Measurements from ENCODE around the gene CMTM1.

CMTM1 gene

GRCh38 chr16:66528294-66528693, 37.9 kb upstream of the CMTM1 start:
- no peak overlapping the region for H3K4me3 Mint-ChIP-seq
- no peaks in the 10 kb centered on the region for H3K27me3 Mint-ChIP-seq
- no peaks in the 10 kb centered on the region for H3K9me3 Mint-ChIP-seq
- H3K27ac Mint-ChIP-seq: no peak overlapping the region
- H3K36me3 Mint-ChIP-seq: no peaks in the 10 kb centered on the region
- H3K4me1 Mint-ChIP-seq: peaks cover 46% of the 10 kb centered on the region

DNA sequence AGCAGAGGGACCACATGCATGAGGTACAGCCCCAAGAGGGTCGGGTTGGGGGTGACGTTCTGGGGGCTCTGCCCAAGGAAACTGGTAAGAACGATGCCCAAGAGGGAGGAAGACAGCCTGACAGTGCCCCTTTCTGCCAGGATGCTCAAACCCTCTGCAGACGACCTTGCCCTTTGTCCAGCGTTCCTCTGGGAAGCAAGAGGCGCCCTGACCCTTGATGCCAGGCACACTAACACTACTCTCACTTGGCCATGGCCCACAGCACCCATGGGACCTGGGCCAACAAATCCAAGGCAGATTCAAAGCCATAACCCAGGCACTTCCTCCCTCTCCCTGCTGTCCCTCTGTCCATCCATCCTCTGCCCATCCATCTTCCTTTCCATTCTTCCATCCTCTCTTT, 36.8 kb upstream of the CMTM1 start:
- peaks cover 35% of the 10 kb centered on the region for H3K4me1 Mint-ChIP-seq
- H3K27ac Mint-ChIP-seq: no peak overlapping the region
- no peaks in the 10 kb centered on the region for H3K36me3 Mint-ChIP-seq

GRCh38 chr16:66534376-66534799, 31.9 kb upstream of the CMTM1 start:
- Mint-ChIP-seq H3K9me3 (no peaks in the 10 kb centered on the region), H3K4me1 (peaks cover 11% of the 10 kb centered on the region), H3K27me3 (no peaks in the 10 kb centered on the region), H3K4me3 (no peak overlapping the region), H3K27ac (no peak overlapping the region), H3K36me3 (peaks cover 6% of the 10 kb centered on the region)

More for the DNA sequence above, 36.8 kb upstream of the CMTM1 start:
- Mint-ChIP-seq H3K9me3 (no peaks in the 10 kb centered on the region), H3K27me3 (no peaks in the 10 kb centered on the region), H3K4me3 (no peak overlapping the region)

- no peak overlapping the region for H3K4me3 Mint-ChIP-seq
- peaks cover 6% of the 10 kb centered on the region for H3K36me3 Mint-ChIP-seq
These were observed 29.7 kb upstream of the CMTM1 start for GRCh38 chr16:66536525-66536924.

DNA sequence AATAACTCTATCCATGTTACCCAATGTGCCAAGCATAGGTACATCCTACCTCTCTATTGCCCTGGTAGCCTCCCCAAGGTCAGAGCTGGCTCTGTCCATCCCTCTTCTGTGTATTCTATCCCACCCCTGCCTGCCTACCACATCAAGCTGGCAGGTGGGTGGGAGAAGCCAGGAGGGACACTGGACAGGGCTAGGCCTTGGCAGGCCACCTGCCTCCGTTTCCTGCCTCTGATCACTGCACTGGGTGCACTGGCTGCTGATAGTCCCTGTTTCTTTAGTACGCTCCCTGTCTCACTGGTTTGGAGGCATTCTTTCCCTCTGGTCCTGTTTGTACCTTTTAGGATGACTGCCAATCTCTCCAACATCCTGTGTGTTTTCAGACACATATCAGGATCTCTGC, 29.0 kb upstream of the CMTM1 start:
- peaks cover 6% of the 10 kb centered on the region for H3K36me3 Mint-ChIP-seq

More at GRCh38 chr16:66536525-66536924, 29.7 kb upstream of the CMTM1 start:
- Mint-ChIP-seq H3K27ac (no peak overlapping the region), H3K4me1 (peaks cover 13% of the 10 kb centered on the region), H3K27me3 (no peaks in the 10 kb centered on the region), H3K9me3 (no peaks in the 10 kb centered on the region)

DNA sequence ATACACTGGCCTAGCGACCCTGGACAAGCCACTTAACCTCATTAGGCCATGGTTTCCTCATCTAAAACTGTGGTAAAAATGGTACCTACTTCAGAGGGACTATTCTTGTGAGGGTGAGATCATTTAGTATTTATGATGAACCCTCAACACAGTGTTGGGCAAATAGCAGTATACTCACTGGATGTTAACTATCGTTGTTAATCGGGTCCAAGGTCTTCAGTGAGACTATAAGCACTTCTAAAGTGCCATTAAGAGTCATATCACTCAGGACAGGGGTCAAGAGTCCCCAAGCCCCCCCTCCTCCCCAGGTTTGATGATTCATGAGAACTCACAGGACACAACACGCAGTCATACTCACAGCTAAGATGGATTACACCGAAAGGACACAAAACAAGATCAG, 27.3 kb upstream of the CMTM1 start:
- no peaks in the 10 kb centered on the region for H3K27me3 Mint-ChIP-seq
- peaks cover 13% of the 10 kb centered on the region for H3K4me1 Mint-ChIP-seq
- no peak overlapping the region for H3K4me3 Mint-ChIP-seq
- no peak overlapping the region for H3K27ac Mint-ChIP-seq
- H3K36me3 Mint-ChIP-seq: peaks cover 6% of the 10 kb centered on the region
- H3K9me3 Mint-ChIP-seq: no peaks in the 10 kb centered on the region

More for the DNA sequence above, 29.0 kb upstream of the CMTM1 start:
- H3K9me3 Mint-ChIP-seq: no peaks in the 10 kb centered on the region
- no peak overlapping the region for H3K27ac Mint-ChIP-seq
- H3K4me3 Mint-ChIP-seq: no peak overlapping the region
- no peaks in the 10 kb centered on the region for H3K27me3 Mint-ChIP-seq
- H3K4me1 Mint-ChIP-seq: peaks cover 13% of the 10 kb centered on the region

- Mint-ChIP-seq H3K36me3 (peaks cover 6% of the 10 kb centered on the region), H3K4me3 (no peak overlapping the region), H3K4me1 (peaks cover 13% of the 10 kb centered on the region), H3K27ac (no peak overlapping the region), H3K27me3 (no peaks in the 10 kb centered on the region), H3K9me3 (no peaks in the 10 kb centered on the region)
These were observed 26.4 kb upstream of the CMTM1 start for GRCh38 chr16:66539623-66540469.

DNA sequence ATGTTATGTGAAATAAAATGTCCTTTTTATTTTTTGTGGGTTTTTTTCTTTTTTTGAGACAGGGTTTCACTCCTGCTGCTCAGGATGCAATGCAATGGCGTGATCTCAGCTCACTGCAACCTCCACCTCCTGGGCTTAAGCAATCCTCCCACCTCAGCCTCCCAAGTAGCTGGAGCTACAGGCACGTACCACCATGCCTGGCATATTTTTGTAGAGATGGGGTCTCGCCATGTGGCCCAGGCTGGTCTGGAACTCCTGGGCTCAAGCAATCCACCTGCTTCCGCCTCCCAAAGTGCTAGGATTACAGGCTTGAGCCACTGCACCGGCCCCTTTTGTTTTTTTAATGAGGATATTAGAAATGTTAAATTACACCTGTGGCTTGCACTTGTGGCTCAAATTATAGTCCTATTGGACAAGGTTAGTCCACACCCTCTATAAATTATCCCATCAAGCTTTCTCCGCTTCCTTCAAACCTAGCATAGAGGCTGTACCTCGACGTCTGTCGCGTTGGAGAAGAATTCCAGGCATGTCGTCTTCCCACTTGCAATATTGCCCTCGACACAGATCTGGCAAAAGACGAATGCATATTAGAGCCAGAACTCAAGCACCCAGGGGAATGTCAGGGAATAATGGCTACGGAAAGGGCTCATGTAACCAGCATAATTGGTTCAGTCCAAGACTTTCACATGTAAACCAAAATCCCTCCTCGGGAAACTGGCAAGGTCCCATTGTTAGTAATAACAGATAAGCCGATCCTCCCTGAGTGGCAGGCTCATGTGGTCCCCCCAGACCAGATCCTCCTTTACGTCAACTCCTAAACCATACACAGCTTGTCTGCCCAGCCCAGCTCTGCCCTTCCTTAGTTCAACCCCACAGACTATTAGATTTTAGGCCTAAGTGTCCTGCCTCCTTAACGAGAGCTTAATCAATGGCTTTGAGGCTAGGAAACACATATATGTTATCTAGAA, 24.6 kb upstream of the CMTM1 start:
- Mint-ChIP-seq H3K4me3 (no peak overlapping the region), H3K27me3 (no peaks in the 10 kb centered on the region), H3K9me3 (no peaks in the 10 kb centered on the region), H3K36me3 (peaks cover 3% of the 10 kb centered on the region), H3K4me1 (peaks cover 13% of the 10 kb centered on the region), H3K27ac (no peak overlapping the region)

DNA sequence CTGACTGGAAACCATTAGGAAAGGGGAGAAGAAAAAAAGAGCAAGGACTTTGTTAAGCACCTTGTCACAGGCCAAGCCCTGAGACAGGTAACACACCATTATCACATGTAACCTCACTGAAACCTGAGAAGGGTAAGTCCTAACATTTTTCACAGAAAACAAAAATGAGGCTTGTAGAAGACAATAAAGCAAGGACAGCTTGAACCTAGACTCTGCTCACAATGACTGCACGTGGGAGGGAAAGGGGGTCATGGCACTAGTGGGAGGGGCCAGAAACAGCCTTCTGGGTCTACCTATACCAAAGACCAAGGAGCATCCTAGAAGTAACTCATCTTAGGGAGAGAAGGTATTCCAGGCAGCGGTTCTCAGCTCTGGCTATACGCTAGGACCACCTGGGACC, 23.8 kb upstream of the CMTM1 start:
- peaks cover 2% of the 10 kb centered on the region for H3K36me3 Mint-ChIP-seq
- H3K27me3 Mint-ChIP-seq: no peaks in the 10 kb centered on the region
- no peak overlapping the region for H3K27ac Mint-ChIP-seq
- no peaks in the 10 kb centered on the region for H3K9me3 Mint-ChIP-seq
- peaks cover 17% of the 10 kb centered on the region for H3K4me1 Mint-ChIP-seq
- no peak overlapping the region for H3K4me3 Mint-ChIP-seq

- no peak overlapping the region for H3K27ac Mint-ChIP-seq
- H3K4me1 Mint-ChIP-seq: peaks cover 28% of the 10 kb centered on the region
- H3K4me3 Mint-ChIP-seq: no peak overlapping the region
- no peaks in the 10 kb centered on the region for H3K27me3 Mint-ChIP-seq
- no peaks in the 10 kb centered on the region for H3K9me3 Mint-ChIP-seq
- peaks cover 2% of the 10 kb centered on the region for H3K36me3 Mint-ChIP-seq
These were observed 22.7 kb upstream of the CMTM1 start for GRCh38 chr16:66543541-66543940.

GRCh38 chr16:66544016-66544757, 22.1 kb upstream of the CMTM1 start:
- Mint-ChIP-seq H3K4me1 (peaks cover 31% of the 10 kb centered on the region), H3K36me3 (no peaks in the 10 kb centered on the region), H3K27ac (no peak overlapping the region), H3K4me3 (no peak overlapping the region), H3K9me3 (no peaks in the 10 kb centered on the region), H3K27me3 (no peaks in the 10 kb centered on the region)

DNA sequence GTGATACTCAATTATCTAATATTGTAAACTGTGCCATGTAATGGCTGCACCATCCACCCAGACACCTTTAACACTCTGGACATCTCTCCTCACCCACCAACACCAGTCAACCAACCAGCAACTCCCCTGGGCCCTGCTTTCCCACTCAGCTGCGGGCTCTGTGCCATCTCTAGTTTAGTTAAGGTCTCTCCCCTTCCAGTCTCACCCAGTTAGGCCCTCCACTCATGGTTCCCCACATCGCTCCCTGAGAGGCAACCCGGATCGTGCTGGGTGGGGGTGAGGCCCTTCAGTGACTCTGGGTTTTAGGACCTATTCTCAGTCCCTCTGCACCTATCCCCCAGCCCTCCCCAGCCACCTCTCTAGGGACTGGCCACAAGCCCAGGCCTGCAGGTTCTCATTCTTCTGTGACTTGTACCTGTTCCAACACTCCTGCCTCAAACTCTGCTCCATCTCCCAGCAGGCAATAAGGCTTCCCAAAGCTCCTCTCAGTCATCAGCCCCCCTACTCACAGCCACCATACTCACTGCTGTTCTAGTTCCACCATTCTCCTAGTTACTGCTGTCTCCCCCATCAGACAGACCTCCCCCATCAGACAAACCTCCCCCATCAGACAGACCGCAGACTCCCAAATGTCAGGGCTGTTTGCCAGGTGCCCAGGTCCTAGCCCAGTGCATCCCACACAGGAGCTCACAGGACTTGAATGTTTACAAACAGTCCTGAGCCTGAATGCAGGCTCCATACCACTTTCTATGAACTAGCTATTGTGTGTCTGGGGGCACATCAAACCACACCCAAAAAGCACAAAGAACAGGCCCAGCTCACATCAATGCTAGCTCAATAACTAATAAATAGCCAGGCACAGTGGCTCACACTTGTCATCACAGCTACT, 18.9 kb upstream of the CMTM1 start:
- Mint-ChIP-seq H3K9me3 (no peaks in the 10 kb centered on the region), H3K4me3 (no peak overlapping the region), H3K27me3 (no peaks in the 10 kb centered on the region), H3K4me1 (peaks cover 44% of the 10 kb centered on the region), H3K36me3 (no peaks in the 10 kb centered on the region), H3K27ac (peak overlapping the region; percentile 52)

GRCh38 chr16:66548068-66548467, 18.2 kb upstream of the CMTM1 start:
- Mint-ChIP-seq H3K36me3 (no peaks in the 10 kb centered on the region), H3K4me1 (peaks cover 51% of the 10 kb centered on the region), H3K9me3 (no peaks in the 10 kb centered on the region), H3K27ac (peak overlapping the region; percentile 71), H3K27me3 (no peaks in the 10 kb centered on the region), H3K4me3 (peak overlapping the region; percentile 72)

DNA sequence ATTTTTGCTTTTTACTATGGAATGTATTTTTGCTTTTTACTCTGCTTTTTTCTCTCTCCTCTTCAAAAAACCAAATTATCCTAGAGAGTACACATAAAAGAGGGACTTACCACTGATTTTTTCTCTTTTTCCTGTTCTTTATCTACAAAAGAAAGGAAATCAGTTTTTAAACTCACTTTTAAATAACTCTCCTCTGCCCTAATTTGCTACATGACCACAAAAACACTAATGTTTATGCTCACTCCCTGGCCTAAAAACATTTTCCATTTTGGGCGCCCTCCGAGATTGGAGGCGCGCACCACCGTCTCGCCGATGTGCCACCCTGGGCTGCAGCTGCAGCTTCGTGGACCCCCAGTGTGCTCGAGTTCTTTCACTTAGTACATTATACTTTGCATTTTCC, 17.4 kb upstream of the CMTM1 start:
- peaks cover 2% of the 10 kb centered on the region for H3K36me3 Mint-ChIP-seq
- H3K27me3 Mint-ChIP-seq: no peaks in the 10 kb centered on the region
- no peaks in the 10 kb centered on the region for H3K9me3 Mint-ChIP-seq
- peak overlapping the region; percentile 72 for H3K4me3 Mint-ChIP-seq
- peak overlapping the region; percentile 79 for H3K27ac Mint-ChIP-seq
- H3K4me1 Mint-ChIP-seq: peaks cover 59% of the 10 kb centered on the region
